Frontal cortex (tissue), 4 donors: ENCODE results near the gene TMTC2. TPM values are rescaled to one million over a fixed set of nuclear protein-coding genes. Genes with fewer than 3 reads are reported as not detected.

Experiments used
- DNase-seq, 2 donors: peaks; one replicate each; pipeline ENCODE4 v3.0.0; 2012; ENCODE audit warnings: low spot score in 2 of 2
- FAIRE-seq: peaks from 2 replicates; lab custom pipeline; 2012; peaks lifted over from hg19 to GRCh38; lab: Jason Lieb, UNC
- total RNA-seq: library from RNA; depleted of rRNA; stranded (reverse); fragments of >200 nt; gene quantifications from one replicate; pipeline ENCODE4 v1.2.3, GENCODE V29; 2014
- donor health status: control.
- donor health status: control.
- donor health status: control.

TMTC2 gene
- total RNA-seq, 1 donor from 2014 or later: 15.9 TPM

DNA sequence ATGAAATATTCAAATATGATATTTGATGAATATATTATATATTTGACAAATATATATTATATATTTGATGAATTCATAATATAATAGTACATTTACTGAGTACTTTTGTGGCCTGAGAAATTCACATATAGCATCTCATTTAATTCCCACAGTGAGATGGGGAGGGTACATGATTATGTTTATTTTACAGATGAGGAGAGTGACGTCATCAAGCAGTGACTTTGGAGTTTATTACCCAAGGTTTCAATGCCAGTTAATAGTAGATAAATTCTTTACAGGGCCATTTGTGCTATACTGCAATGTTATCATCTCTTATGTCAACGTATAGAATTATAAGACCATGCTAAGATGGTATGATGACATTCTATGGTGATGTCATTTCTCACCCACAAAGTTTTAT, 352.7 kb downstream of the TMTC2 start:
- FAIRE-seq (no peak), DNase-seq (no peak)

DNA sequence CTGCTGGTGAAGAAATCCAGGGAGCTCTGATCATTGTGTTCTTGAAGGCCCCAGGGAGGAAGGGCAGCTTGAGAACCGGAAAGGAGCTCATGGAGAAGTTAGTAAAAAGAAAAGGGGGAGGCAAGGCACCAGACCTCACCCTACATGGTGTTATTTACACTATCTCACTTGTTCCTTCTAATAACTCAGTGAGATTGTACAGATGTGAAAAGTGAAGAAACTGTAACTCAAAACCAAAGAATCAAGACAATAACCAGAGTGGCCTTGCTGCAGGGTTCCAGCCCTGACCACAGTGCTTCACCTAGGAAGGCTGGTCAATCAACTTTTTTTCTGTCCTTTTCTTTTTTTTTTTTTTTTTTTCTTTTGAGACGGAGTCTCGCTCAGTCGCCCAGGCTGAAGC, 353.6 kb downstream of the TMTC2 start:
- no peak for DNase-seq
- FAIRE-seq: no peak

DNA sequence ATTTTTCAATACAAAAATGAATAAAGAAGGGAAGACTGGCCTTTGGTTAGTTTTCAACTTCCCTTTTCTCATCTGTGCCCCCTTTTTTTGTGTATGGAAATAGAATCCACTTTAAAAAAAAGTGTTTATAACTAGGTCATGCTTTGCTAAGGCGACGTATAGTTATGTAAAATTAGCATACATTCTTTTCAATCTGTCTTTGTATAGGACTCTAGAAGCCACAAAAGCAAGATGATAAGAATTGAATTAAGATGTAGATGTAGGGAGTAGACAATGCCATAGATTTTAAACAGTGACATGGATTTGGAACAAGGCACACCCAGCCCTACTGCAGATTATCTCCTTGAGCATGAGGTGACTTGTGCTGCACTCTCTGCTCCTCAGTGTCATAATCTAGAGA, 354.3 kb downstream of the TMTC2 start:
- no peak for DNase-seq
- no peak for FAIRE-seq

GRCh38 chr12:83042441-83043200, 355.9 kb downstream of the TMTC2 start:
- no peak for DNase-seq
- FAIRE-seq: no peak

GRCh38 chr12:83044736-83045135, 358.0 kb downstream of the TMTC2 start:
- DNase-seq (no peak), FAIRE-seq (no peak)

DNA sequence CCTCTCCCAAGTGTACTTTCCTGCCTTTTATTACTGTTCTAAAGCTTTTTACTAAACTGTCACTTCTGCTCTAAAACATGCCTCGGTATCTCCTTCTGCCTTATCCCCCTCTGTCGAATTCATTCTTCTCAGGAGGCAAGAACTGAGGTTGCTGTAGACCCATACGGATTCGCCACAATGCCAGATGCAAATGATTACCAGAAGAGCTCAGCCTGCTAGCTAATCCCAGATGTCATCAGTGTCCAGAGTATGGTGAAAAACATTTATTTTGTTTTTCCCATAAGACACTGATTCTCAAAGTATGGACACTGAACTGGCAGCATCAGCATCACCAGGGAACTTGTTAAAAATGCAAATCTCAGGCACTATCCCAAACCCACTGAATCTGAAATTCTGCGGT, 359.3 kb downstream of the TMTC2 start:
- no peak for DNase-seq
- no peak for FAIRE-seq

- no peak for FAIRE-seq
These were observed 362.6 kb downstream of the TMTC2 start for GRCh38 chr12:83049306-83049705.

DNA sequence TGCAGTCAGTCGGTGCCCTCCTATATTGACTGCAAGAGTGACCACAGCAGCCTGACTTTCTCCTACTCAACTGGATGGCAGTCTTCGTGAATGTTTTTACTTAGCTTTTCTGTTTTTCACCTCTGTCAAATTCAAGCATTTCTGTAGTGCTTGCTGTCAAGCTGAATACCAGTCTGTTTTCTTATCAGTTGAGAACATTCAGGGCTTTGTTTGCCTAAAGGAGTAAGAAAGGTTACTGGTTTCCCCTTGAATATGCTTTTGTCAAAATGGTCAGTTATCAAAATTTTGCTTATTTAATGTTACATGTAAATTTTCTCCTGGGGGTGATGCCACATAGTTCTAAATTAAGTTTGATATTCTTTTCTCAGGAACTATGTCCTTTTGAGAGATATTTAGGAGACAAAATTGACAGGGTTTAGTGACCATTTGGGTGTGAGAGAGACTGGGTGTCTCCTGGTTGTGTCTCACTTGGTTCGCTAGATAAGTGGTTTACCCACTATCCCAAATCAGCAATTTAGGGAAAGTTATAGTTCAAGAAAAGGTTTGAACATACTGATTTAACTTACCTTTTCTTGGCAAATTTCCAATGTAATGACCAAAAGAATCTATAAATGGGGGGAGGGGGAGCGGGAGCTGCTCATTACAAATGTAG, 366.3 kb downstream of the TMTC2 start:
- FAIRE-seq (no peak), DNase-seq (no peak)

More at GRCh38 chr12:83049306-83049705, 362.6 kb downstream of the TMTC2 start:
- DNase-seq: no peak

GRCh38 chr12:83057436-83057835, 370.7 kb downstream of the TMTC2 start:
- FAIRE-seq (no peak), DNase-seq (no peak)

DNA sequence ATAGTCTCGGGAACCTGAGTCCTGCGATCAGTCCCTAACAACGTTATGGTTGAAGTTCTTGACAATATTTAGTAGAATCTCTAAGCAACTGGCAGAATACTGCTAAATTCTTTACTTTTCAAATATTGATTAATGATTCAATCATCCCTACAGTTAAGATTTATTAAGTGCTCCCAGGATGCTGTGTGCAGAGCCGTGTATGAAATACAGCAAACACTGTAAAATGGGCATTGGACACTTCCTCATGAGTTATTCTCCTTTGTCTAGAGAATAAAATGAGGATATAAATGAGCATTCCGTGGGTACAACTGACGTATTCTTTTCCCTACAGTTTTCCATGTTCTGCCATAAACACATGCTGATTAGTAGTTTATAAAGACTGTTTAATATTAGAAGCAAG, 372.4 kb downstream of the TMTC2 start:
- FAIRE-seq (no peak), DNase-seq (no peak)

GRCh38 chr12:83065562-83065961, 378.9 kb downstream of the TMTC2 start:
- DNase-seq: no peak
- FAIRE-seq: no peak

DNA sequence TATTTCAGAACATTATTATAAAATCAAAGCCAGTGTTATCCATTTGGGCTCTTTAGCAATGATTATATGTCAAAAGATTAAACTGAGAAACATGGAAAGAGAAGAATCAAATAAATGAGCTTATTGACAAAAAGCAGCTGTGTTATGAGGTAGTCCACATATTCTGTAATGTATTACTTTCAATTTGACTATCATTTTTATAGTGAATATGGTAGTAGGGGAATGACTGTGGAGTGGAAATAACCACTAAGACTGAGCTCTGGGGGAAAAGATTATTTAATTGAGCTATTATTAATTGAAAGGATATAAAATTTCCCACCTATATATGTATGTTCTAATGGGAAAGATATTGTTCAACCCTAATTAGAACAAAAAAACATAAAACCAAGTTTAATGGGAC, 381.3 kb downstream of the TMTC2 start:
- DNase-seq (no peak), FAIRE-seq (no peak)

DNA sequence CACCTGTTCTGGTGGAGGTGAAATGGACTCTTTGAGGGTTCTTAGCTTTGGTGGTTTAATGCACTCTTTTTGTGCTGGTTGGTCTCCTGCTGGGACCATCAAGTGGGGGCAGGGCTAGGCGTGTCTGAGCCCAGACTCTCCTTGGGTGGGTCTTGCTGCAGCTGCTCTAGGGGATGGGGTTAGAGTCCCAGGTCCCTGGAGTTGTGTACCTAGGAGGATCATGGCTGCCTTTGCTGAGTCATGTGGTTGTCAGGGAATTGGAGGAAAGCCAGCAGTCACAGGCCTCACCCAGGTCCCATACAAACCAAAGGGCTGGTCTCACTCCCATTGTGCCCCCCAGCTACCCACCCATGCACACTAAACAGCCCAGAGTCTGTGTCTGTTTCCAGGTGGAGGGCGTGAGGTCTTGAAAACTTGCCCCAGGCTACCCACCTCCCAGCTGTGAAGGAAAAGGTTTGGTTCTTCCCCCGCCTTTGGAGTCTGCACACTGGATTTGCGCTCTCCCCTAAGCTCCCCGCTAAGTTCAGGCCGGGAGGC, 387.7 kb downstream of the TMTC2 start:
- no peak for FAIRE-seq

GRCh38 chr12:83075471-83075870, 388.8 kb downstream of the TMTC2 start:
- DNase-seq (no peak), FAIRE-seq (no peak)

More for the DNA sequence above, 387.7 kb downstream of the TMTC2 start:
- no peak for DNase-seq

DNA sequence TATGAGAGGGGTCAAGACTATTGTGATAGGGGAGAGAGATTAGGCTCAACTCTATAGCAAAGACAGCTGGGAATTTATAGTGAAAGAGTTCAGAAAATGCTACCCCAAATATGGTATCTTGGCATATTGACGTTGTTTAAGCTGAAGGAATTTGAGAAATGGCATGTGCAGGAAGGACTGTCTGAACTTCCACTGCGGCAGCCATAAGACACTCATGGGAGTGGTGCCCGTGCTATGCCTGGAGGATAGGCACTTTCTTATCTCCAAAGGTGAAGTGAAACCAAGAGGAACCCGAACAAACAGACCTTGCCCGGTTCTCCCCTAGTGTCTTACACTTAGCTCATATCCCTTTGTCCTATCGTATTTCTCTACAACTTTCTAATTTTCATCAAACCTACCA, 390.3 kb downstream of the TMTC2 start:
- no peak for FAIRE-seq

GRCh38 chr12:83082690-83083276, 396.1 kb downstream of the TMTC2 start:
- FAIRE-seq: no peak

More for the DNA sequence above, 390.3 kb downstream of the TMTC2 start:
- DNase-seq: no peak

DNA sequence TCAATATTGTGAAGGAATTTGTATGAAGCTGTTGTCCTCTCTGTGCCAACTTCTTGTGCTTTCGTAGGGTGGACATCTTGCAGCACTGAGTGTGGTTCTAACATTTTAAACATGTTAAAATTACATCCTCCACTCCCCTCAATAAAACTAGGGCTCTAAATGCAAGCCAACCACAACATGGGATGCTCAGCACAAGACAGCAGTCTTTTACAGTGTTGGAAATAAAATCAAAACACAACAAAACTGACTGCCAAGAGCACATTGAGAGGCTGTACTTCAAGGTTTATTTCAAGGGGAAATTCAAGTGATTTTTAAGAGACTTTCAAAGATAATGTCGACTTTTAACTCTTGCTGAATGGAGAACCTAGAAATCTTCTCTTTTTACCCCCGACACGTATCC, 396.9 kb downstream of the TMTC2 start:
- FAIRE-seq (no peak), DNase-seq (no peak)

More at GRCh38 chr12:83082690-83083276, 396.1 kb downstream of the TMTC2 start:
- no peak for DNase-seq

- DNase-seq: no peak
- no peak for FAIRE-seq
These were observed 398.0 kb downstream of the TMTC2 start for GRCh38 chr12:83084516-83085234.

GRCh38 chr12:83086023-83086422, 399.3 kb downstream of the TMTC2 start:
- DNase-seq (no peak), FAIRE-seq (no peak)

GRCh38 chr12:83089575-83089974, 402.9 kb downstream of the TMTC2 start:
- FAIRE-seq (no peak), DNase-seq (no peak)
